ENCODE measurements around the gene CERK.

DNA sequence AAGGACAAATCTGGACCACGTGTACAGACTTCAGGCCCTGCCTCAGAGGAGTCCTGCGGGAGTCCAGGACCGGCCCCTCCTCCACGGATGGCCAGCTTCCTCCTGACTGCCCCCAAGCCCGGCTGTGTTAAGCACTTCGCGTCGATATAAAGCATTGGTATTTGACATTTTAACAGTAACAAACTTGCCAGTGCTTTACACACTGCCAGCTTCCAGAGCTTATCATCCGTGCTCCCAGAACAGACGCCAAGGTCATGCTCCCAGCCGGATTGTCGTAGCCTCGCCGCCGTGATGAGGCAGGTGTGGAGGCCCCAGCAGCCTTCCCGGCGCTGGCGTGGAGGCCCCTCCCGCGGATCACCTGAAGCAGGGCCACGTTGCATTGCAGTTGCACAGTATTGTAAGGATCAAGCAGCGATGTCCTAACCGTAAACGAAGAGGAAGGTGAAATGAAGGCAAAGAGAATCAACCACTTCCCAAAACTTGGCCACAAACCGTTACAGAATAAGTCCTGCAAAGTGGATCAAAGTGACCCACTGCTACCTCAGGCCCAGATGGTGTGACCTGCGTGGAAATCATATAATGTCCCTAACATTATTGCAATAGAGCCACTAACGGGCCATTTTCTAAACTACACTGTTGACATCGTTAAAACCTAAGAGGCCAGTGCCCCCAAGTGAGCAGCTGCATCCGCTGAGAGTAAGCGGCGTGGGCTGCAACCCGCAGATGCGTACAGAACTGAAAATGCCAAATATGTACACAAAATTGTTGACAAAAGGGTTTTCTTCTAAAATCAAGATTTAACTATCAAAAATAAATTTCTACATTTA lies 51.6 kb downstream of the CERK start:
- TF ChIP-seq, protein P1, sequence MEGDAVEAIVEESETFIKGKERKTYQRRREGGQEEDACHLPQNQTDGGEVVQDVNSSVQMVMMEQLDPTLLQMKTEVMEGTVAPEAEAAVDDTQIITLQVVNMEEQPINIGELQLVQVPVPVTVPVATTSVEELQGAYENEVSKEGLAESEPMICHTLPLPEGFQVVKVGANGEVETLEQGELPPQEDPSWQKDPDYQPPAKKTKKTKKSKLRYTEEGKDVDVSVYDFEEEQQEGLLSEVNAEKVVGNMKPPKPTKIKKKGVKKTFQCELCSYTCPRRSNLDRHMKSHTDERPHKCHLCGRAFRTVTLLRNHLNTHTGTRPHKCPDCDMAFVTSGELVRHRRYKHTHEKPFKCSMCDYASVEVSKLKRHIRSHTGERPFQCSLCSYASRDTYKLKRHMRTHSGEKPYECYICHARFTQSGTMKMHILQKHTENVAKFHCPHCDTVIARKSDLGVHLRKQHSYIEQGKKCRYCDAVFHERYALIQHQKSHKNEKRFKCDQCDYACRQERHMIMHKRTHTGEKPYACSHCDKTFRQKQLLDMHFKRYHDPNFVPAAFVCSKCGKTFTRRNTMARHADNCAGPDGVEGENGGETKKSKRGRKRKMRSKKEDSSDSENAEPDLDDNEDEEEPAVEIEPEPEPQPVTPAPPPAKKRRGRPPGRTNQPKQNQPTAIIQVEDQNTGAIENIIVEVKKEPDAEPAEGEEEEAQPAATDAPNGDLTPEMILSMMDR (IDR thresholded peaks at IDR 0.05) = no peak
- TF ChIP-seq EP300 (IDR thresholded peaks at IDR 0.05) = peak in 1 of 2 donors; percentile 16
